Measurements from ENCODE around the gene TOM1L2.

Gene TOM1L2

GRCh38 chr17:17827826-17828621, 144.2 kb downstream of the TOM1L2 start:
- no peak for DNase-seq

GRCh38 chr17:17826942-17827785, 145.0 kb downstream of the TOM1L2 start:
- no peak for DNase-seq

GRCh38 chr17:17826342-17826713, 145.9 kb downstream of the TOM1L2 start:
- DNase-seq = no peak

- no peak for DNase-seq
Observed at GRCh38 chr17:17824783-17825614, 147.2 kb downstream of the TOM1L2 start.

GRCh38 chr17:17824119-17824782, 147.9 kb downstream of the TOM1L2 start:
- DNase-seq = no peak

DNA sequence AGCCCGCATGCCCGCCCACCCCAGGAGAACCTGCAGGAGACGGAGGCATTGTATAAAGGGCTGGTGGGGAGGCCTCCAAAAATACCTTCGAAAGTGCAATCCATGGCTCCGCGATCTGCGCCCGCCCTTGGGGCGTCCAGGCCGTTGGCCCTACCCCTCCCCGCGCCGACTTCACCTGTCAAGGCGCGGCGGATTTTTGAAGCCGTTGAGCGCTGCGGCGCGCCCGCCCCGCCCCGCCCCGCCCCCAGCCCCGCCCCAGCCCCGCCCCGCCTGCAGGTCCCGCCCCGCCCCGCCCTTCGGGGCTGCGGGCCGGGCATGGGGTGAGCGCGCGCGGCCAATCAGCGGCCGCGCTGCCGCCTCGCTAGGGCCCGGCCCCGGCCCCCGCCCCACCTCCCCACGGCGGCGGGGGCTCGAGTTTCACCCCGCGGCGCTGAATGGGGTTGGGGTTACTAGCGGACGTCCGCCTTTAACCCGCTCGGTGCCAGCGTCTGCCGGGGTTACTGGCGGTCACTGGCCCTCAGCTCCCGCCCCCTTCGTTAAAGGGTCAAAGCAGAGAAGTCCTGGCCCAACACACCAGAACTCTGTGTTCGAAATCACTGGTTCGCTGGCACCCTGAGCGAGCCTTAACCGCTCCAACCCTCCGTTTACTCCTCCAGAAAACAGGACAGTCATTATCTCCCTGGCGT, 148.6 kb downstream of the TOM1L2 start:
- peak; percentile 56 to 86 for DNase-seq

GRCh38 chr17:17822616-17823015, 149.6 kb downstream of the TOM1L2 start:
- DNase-seq = no peak

DNA sequence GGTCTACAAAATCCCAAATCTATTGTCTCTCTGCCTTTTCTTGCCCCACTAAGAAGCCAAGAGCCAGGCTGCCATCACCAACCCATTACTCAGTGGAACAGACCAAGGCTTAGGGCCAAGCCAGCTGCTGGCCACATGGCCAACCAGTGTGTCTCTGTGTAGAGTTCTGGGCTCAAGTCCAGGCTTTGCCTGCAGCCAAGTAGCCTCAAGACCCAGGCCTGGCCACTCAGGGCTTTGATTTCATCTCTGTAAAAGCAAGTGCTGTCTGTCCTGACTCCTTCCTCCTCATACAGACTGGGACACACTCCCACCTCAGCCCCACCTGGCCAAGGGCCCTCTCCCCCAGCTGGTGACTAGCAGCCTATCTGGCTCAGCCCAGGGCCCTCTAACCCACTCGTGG, 150.0 kb downstream of the TOM1L2 start:
- DNase-seq = no peak

DNA sequence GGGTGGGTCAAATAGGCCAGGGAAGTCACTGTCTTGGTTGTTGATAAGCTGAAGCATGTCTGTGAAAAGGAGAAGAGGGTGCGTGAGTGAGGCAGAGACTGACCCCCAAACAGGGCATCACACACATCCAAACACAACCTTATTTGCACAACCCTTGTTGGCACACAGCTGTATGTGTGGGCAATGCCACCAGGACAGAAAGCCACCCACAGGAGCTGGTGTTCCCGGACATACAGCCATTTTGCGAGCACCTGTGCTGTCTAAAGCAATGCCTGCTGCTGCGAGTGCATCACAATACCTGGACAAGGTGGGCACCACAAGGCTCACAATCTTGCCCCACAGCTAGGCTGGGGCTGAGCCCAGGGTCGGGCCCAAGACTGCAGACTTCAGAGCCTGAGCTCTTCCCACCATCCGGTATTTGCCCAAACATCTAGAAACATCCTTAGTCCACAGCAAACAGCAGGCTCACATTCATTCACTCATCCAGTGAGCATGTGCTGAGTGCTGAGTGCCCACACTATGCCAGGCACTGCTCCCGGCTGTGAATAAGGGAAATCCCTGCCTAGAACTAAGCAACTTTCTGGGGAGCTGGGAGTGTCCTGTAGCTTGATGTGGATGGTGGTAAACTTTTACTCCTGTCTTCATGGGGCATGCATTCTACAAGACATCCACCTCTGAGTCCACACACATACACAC, 151.6 kb downstream of the TOM1L2 start:
- no peak for DNase-seq

- DNase-seq = no peak
Observed at GRCh38 chr17:17820046-17820445, 152.2 kb downstream of the TOM1L2 start.

DNA sequence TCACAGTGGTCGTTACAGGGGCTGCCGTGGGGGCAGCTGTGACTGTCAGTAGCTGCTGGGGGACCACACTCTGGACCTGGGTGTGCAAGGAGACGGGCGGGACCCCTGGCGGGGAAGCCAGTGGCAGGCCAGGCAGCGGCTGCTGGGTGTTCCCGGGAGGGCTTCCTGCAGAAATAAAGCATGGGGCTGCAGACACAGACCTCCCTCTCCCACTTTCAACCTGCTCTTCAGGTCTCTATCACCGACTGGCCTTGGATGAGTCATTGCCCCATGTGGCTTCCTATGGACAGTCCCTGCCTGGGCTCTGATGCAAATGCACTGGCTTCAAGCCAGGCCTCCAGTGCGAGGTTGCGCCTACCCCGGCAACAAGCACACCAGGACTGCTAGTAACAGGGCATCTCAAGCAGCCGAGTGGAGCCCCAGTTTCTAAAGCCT, 152.6 kb downstream of the TOM1L2 start:
- DNase-seq = peak; percentile 63 to 84

- DNase-seq = no peak
Observed at GRCh38 chr17:17819111-17819510, 153.1 kb downstream of the TOM1L2 start.

GRCh38 chr17:17818088-17818526, 154.1 kb downstream of the TOM1L2 start:
- DNase-seq = peak; percentile 66 to 79

GRCh38 chr17:17817552-17817947, 154.7 kb downstream of the TOM1L2 start:
- no peak for DNase-seq

DNA sequence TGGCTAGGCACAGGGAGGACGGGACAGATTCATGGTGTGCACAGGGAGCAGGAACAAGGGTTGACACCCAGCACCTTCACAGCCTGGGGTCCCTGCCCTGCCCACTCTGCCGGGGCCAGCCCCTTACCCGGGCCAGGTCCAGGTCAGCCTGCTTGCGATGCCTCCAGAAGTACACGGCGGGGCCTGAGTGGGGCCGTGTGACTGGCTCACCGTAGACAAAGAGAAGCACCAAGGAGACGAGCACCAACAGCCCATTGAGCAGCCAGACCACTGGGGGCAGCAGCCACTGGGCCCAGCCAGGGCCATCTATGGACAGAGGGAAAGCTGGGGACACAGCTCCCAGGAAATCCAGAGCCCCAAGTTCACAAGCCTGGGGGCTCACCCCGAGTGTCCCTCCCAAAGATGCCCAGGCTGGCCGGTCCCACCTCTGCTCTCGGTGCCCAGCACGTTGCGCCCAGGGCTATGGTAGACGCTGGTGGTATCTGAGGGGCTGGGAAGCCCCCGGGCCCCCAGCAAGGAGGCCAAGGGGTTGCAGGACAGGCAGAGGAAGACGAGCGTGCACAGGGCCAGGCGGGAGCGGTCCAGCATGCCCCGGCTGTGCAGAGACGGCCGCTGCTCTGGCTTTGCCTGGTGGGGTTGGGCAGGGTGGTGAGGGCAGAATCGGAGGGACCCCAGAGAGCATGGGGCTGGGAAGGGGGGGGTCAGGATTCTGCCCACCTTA, 155.2 kb downstream of the TOM1L2 start:
- DNase-seq = no peak

- no peak for DNase-seq
Observed at GRCh38 chr17:17816240-17816814, 155.9 kb downstream of the TOM1L2 start.

- DNase-seq = no peak
Observed at GRCh38 chr17:17815436-17816200, 156.6 kb downstream of the TOM1L2 start.

GRCh38 chr17:17815062-17815406, 157.2 kb downstream of the TOM1L2 start:
- DNase-seq = no peak
